ENCODE data around the gene ADPRHL1.
"Not testable (repeated sequence)": the region's sequence is repeated elsewhere in the genome, so short reads cannot be mapped to it uniquely, and the experiment has no call there.

The ADPRHL1 gene

DNA sequence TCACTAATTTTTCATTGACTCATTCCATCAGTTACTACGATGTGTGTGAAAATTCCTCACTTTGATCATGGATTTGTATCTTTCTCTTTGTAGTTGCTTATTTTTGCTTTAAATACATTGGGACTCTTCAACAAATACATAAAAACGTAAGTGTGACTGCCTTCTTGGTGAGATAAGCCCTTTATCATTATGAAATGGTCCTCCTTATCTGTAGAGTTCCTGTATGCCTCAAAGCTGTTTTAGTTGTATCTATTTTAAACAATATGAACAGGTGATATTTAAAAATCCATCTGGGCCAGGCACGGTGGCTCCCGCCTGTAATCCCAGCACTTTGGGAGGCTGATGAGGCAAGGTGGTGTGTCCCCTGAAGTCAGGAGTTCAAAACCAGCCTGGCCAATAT, 25.9 kb upstream of the ADPRHL1 start:
- DNase-seq (ENCODE audit: low read depth), result no peak

DNA sequence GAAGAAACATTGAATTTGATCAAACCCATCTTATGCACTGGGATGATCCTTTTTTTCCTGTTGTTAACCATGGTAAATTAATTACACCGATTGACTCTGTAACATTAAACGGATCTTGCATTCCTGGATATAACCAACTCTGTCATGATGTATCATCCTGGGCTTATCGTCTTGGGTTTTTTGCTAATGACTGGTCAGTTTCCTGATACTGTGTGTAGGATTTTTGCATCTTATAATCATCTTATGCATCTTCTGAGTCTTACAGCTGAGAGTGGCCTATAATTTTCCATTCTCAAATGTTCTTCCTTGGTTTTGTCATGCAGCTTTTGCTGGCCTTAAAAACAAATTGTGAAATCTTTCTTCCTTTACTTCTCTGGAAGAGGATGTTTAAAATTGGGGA, 24.4 kb upstream of the ADPRHL1 start:
- no peak for DNase-seq (ENCODE audit: low read depth)

DNA sequence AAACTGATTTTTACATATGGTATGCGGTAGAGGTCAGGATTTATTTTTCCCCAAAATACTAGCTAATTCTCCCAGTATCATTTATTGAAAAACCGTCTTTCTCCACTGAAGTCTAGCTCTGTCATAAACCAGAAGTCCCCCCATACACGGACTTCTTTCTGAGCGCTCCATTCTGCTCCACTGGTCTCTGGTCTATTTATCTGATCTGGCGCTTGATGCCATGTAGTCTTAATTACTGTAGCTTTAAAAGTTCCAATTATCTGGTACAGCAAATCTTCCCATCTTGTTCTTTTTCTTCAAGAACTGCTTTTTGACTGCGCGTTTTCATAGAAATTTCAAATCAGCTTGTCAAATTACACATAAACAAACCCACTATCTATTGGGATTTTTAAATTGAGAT, 23.5 kb upstream of the ADPRHL1 start:
- no peak for DNase-seq (ENCODE audit: low read depth)

DNA sequence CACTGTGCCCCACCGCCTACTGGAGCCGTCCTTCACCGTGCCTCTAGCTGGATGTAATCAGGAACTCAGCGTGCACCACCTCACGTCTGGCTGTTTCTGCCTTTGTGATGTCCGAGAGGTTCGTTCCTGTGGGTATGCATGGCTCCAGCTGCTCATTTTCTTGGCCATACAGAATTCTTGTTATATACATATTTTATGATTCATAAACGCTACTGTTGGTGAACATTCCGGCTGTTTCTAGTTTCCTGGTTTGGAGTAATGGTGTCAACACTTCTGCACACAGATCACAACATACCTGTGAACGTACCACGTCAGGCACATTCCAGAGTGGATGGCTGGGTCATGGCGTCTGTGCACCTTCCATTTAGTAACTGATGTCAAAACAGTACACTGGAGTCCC, 22.6 kb upstream of the ADPRHL1 start:
- no peak for DNase-seq (ENCODE audit: low read depth)

DNA sequence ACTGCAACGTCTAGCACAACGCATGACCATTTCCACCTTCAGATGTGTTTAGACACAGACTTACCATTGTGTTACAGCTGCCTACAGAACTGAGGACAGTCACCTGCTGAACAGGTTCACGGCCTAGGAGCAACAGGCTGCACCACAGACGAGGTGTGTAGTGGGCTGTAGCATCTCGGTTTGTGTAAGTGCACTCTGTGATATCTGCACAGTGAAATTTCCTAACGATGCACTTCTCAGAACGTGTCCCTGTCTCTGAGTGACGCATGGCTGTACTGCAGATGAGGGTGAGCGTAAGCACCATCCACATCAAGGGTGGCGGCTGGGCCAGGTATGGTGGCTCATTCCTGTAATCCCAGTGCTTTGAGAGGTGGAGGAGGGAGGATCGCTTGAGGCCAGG, 22.0 kb upstream of the ADPRHL1 start:
- DNase-seq (ENCODE audit: low read depth), result no peak

DNA sequence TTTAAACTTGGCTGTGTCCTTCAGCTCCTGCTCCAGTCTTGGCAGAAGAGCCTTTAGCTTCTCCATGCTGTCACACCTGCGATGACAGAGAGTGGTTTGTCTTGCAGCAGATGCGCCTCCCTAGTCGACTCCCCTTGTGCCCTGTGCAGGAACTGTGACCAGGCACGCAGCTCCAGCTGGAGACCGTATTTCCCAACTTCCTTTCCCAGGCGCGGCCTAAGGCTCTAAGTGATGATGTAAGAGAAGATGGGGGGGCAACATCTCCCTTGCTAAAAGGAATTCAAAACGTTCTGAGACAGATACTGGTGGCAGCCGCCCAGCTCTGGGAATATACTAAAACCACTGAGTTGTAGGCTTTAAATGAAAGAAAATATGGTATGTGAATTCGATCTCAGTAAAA, 20.9 kb upstream of the ADPRHL1 start:
- DNase-seq (ENCODE audit: low read depth), result no peak

DNA sequence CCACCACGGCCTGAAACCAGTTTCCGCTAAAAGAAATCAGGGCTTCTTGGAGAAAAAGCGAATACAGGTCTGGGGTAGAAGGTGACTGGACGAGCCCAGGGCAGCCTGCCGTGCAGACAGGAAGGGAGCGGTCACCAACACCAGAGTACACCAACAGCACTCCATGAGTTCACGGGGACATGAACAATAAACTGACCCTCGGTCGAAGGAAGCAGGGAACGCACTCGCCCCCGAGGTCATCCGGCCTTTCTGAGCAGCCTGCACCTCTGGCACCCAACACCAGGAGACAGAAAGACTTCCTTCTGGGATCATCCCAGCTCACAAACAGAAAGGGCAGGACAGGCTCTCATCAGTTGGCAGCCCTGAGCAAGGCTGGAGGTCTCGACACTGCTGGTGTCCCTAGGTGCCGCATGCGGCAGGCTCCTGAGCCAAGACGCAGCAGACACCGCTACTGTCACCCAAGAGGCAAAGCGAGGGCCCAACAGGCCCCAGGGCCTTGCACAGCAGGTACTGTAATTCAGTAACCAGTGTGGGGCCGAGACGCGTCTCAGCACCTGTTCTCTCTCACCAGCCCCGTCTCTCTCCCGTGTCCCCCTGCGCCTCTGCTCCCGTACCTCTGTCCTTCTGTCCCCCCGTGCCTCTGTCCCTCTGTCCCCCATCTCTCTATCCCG, 19.2 kb upstream of the ADPRHL1 start:
- no peak for DNase-seq (ENCODE audit: low read depth)

DNA sequence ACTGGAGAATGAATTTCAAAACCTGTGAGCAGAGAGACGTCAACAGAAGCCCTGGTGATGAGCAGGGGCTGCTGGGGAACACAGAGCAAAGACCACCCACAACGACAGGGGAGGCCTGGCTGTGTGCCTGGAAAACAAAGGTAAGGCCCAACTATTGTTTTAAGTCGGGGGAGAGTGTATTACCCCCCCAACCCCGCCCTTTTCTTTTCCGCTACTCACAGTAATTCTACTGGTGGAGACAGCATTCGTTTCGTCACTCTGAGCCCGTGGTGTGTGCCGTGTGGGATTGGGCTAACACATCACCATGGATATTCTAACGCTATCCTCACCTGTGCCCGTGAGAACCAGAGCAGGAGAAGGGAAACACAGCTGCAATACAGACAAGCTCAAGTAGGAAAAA, 18.6 kb upstream of the ADPRHL1 start:
- no peak for DNase-seq (ENCODE audit: low read depth)

DNA sequence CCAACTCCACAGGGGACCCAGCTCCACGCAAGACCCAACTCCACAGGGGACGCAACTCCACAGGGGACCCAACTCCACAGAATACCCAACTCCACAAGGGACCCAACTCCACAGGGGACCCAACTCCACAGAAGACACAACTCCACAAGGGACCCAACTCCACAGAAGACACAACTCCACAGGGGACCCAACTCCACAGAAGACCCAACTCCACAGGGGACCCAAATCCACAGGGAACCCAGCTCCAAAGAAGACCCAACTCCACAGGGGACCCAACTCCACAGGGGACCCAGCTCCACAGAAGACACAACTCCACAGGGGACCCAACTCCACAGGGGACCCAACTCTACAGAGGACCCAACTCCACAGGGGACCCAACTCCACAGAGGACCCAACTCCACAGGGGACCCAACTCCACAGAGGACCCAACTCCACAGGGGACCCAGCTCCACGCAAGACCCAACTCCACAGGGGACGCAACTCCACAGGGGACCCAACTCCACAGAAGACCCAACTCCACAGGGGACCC, 17.4 kb upstream of the ADPRHL1 start:
- not testable (repeated sequence) for DNase-seq (ENCODE audit: low read depth)

DNA sequence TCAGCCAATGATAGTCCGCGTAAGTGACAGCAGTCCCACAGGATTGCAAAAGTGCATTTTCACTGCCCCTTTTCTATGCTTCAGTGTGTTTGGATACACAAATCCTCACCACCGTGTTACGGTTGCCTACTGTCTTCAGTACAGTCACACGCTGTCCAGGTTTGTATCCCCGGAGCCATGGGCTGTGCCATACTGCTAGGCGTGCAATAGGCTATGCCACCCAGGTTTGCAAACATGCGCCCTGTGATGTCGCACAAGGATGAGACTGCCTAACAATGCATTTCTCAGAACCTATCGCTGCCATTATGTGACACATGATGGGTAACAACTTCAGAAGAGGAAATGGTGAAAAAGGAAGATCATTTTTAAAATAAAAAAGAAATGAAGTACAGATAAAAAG, 16.8 kb upstream of the ADPRHL1 start:
- DNase-seq (ENCODE audit: low read depth), result no peak

DNA sequence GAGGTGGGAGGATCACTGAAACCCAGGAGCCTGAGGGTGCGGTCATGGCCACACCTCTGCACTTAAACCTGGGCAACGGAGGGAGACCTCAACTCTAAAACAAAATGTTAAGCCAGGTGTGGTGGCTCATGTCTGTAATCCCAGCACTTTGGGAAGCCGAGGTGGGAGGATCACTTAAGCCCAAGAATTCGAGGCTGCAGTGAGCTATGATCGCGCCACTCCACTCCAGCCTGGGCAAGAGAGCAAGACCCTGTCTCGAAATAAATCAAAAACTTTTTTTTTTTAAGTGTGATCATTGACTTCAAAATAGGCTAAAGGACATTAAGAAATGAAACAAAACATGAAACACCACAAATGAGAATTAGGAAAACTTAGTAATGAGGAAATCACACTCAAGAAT, 16.3 kb upstream of the ADPRHL1 start:
- no peak for DNase-seq (ENCODE audit: low read depth)

DNA sequence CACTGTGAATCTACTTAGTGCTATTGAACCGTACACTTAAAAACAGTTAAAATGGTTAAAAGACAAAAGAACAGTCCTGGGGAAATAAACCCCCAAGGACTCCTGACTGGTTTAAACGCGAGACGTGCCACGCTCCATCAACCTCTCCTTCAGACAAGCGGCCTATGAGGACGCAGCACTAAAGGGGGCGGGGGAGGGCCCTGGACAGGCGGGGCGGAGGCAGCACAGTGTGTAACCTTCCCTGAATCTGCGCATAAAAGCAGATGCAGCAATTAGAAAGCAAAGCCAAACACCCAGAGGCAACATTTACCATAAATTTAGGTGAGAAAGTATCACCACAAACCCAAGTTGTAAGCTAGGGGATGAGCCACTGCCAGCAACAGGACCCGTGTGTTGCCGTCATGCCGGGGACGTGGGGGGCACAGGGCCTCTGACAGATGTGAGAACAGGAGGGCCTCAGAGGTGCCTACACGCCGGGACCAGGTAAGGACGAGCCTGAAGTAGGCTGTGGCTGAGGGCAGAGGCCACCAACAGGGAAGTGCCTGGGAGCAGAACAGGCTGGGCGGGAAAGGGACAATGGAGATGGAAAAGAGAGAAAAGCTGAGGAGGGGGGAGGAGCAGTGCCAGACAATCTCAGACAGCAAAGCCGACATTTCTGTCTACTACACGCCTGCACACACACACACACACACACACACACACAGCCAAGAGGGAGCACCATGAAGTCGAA, 15.3 kb upstream of the ADPRHL1 start:
- DNase-seq (ENCODE audit: low read depth), result no peak

DNA sequence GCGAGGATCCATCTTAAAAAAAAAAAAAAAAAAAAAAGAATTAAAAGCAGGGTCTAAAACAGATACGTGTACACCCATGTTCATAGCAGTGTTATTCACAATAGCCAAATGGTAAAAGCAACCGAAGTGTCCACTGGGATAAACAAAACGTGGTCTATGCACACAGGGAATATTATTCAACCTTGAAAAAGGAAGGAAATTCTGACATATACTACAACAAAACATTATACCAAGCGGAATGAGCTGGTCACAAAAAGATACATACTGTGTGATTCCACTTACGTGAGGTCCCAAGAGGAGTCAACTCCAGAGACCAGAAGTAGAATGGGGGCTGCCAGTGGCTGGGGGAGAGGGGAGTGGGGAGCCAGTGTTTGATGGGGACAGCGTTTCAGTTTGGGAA, 14.7 kb upstream of the ADPRHL1 start:
- DNase-seq (ENCODE audit: low read depth), result no peak

DNA sequence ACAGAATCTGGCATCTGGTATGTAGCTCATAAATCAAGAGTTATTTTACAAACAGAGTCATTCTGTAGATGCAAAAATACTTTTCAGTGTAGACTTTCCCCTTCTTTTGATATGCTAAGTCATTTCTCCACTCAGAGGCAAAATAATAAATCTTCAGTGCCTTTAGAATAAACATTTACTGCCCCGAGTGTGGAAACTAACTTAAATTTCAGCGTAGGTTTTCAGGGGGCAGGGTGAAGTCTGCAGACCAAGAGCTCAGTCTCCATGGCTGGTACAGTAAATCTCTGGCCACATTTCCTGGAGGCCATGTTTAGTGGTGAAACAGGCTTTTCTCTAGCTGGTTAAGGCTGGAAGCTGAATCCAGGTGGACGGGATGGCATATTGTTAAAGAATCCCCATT, 13.1 kb upstream of the ADPRHL1 start:
- DNase-seq (ENCODE audit: low read depth), result no peak

DNA sequence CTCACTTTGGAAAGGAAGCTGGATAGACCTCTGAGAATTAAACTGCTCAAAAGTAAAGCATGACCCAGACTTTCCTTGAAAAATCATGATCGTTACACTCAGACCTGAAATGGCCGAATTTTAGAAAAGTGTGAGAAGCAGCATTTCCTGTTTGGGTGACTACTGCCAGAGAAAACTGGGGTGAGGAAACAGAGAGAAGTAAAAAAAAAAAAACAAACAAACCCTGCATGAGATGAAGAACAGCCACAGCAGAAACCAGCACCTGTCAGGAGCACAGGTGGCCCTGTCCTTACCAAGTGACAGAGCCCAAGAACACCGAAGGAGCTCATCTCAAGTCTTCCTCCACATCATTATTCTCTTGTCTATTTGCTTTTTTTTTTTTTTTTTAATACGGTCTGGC, 12.0 kb upstream of the ADPRHL1 start:
- DNase-seq (ENCODE audit: low read depth), result no peak

DNA sequence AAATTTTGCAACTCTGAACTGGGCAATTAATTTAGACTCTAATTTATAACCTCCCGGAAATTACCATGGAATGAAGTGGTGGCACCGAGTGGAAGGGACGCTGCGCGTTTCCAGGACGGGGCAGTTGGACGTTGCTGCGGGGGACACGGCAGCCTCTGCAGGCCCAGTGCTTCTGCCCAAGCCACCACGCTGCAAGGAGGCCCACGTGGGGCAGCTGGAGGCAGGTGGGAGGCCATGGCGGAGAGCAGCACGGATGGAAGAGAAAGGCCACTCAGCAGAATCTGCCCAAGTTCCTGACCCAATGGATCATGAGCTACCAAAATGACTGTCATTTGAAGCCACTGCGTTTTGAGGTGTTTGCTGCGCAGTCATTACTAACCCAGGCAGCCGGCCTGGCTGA, 11.2 kb upstream of the ADPRHL1 start:
- DNase-seq (ENCODE audit: low read depth), result no peak

DNA sequence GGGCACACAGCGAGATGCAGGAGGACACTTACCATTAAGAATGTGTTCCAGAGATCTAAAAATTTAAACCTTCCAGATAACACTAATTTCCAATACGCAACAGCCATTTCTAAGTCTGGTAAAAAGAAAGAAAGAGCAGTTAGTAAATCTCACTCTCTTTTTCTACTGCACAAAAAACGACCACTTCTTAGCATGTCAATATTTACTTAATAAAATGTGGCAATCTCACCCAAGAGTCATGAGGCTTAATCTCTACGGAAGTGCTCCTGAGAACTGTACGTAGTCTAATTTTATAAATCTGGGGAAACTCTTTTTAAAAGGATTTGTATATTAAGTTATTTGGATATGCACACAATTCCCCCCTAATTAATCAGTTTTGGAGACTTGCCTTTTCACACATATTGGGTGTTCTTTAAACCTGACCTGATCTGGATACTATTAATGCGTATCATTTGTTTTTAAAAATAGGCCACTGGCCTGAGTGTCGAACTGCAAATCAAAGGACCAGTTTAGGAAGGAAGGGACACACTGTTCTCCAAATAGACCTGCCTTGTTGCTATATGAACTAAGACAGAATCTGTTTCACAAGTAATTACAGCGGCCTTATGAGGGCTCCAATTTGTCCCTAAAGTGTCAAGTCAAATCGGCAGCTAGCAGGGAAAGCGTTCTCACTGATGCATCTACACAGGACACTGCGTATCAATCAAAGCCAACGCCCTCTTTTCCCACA, 7.9 kb upstream of the ADPRHL1 start:
- no peak for DNase-seq (ENCODE audit: low read depth)

DNA sequence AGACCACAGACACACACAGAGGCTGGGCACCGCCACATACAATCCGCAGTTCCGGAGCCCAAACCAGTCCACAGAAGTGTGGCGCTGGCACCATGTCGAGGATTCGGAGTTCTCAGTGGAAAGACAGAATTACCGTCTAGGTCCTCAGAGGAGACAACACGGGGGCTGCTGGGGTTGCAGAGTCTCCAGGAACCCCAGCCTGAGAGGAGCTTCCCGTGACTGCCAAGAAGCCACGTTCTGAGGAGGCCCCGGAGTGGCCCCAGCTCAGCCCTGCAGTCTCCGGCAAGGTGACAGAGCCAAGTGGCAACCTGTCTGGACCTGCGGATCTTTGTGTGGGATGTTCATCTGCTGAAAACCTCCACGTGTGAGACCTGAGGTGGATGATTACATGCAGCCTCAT, 7.3 kb upstream of the ADPRHL1 start:
- no peak for DNase-seq (ENCODE audit: low read depth)

DNA sequence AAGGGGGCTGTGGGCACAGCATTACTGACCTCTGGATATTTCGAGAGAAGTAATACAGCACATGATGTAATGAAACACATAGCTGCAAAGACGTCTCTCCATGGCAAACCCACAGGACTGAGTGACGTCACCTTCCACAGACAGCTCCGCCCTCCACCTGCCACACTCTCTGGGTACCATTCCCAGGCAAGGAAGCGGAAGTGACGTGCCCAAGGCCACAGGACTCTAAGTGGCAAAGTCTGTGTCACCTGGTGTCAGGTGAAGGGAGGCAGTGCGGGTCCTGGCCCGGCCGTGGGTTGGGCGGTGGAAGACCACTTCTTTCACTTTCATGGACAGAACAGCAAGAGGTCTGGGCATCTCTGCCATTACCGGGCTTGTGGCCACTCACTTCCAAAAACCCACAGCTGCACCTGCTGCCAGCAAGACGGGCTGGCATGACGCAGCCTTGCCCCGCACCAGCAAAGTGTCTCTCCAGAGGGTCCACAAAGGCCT, 6.8 kb upstream of the ADPRHL1 start:
- no peak for DNase-seq (ENCODE audit: low read depth)

DNA sequence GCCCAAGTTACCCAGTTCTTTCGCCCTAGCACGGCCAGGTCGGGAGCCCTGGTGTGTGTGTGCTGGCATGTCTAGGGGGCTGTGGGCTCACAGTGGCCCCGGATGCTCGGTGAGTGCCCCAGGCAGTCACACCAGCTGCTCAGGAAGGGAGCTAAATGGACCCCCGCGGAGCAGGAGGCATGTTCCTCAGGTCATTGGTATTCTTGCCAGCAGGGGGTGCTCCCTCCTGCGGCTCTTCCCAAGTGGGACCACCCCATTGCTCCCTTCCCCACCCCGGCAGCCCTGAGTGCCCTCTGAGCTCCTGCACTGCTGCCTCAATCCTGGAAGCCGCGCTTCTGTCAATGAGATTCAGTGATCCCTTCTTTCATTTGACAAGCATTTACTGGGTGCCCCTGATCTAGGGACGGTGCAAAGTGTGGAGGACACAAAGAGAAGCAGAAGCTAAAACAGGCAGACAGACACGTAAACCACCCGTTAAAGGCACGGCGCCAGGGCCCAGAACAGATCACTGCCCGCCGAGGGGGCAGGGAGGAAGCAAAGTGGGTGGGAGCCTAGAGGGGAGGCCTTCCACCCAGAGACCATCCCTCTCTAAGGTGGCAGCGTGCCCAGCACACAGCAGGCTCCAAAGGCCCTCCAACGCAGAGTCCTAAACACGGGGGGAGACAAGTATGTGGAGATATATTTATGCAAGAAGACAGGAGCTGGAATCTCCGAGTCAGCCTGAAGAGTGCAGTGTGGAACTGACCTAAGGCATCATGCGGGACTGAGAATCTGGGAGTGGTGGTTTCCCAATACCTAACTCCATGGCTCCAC, 5.2 kb upstream of the ADPRHL1 start:
- DNase-seq (ENCODE audit: low read depth), result no peak

DNA sequence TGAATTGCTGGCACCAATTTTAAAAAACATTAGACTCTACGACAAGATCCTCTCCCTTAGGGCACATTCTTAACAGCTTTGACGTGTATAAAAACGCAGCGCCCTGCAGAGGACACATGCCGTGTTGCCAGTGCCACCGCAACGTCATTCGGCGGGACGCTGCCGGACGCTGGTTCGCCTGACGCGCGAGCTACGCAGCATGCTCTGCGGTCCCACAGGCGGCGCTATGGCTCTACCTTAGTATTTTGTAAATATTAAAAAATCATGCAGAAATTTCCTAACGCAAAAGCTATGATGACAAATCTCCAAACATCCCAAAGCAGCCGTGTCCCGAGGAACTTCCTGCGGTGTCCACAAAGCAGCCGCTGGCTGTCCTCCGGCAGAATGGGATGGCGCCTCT, 4.2 kb upstream of the ADPRHL1 start:
- no peak for DNase-seq (ENCODE audit: low read depth)

DNA sequence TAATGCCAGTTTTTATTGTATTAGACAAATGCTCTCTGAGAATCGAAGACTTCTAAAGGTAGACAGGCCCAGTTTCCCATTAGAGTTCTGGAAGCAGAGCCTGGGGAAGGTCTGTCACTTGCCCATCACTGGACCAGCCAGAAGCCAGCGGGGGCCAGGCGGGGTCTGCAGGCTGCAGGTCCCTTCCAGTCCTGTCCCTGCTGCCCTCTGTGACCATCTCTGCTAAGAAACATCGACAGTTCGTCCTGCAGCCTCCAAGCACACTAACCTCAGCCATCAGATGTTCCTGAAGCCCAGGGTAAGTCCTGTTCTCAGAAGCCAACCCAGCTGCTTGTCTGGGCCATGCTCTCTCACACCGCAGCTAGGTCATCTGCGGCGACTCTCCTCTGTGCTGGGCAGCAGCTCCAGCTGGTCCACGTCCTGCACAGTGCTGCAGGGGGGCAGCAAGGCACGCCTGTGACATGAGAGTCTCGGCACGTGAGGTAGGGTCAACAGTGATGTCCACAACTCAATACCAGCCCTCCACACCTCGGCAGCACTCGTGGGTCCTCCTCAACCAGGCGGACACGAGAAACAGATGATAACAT, 2.9 kb upstream of the ADPRHL1 start:
- no peak for DNase-seq (ENCODE audit: low read depth)
